DOHH2 (cell line): ENCODE results near the gene IFNLR1.

Experiments used
- EZH2phosphoT487 ChIP-seq: fragments of 200-600 bp; sonication (generic); IDR thresholded peaks from 2 replicates; pipeline ENCODE4 v1.6.1; 2017; ENCODE audit warnings: borderline replicate concordance, mild to moderate bottlenecking, antibody characterized with exemption, low read length, moderate library complexity, mixed read lengths
- TF ChIP-seq, protein P1 (sequence below): fragments of 200-600 bp; sonication (generic); IDR thresholded peaks from one replicate; pipeline ENCODE4 v1.5.1; 2014; ENCODE audit warnings: antibody characterized with exemption, mild to moderate bottlenecking, low read depth, low read length; ENCODE audit not compliant: poor library complexity, severe bottlenecking

DNA sequence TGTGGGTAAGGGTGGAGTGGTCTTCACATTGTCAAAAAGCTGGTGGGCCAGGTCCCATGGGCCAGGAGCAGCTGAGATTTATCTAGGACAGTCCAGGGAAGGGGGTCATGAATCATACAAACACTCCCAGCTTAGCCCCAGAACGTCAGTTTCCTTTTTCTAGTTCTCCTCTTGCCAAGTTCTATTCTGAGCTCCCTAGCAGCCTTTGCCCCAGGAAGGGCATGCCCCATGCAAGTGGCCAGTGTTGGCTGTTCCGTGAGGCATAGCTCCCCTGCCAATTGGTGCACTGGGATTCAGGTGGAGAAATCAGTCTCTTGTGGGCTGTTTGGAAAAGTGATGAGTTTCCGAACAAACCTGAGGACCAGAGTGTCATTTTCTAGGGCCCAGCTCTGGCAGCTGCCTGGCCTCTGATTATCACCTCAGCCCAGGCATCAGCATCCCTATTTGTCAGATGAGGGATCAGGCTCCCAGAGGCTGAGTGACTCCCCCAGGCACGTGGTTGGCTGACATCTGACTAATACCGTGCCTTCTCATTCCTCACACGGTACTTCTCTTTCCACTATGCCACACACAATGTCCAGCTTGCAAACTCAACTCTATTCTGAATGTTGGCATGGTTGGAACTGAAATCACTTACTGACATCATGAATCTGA is 60.9 kb downstream of the IFNLR1 start:
- TF ChIP-seq EZH2phosphoT487: no peak
- TF ChIP-seq, protein P1, sequence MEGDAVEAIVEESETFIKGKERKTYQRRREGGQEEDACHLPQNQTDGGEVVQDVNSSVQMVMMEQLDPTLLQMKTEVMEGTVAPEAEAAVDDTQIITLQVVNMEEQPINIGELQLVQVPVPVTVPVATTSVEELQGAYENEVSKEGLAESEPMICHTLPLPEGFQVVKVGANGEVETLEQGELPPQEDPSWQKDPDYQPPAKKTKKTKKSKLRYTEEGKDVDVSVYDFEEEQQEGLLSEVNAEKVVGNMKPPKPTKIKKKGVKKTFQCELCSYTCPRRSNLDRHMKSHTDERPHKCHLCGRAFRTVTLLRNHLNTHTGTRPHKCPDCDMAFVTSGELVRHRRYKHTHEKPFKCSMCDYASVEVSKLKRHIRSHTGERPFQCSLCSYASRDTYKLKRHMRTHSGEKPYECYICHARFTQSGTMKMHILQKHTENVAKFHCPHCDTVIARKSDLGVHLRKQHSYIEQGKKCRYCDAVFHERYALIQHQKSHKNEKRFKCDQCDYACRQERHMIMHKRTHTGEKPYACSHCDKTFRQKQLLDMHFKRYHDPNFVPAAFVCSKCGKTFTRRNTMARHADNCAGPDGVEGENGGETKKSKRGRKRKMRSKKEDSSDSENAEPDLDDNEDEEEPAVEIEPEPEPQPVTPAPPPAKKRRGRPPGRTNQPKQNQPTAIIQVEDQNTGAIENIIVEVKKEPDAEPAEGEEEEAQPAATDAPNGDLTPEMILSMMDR: no peak
